ENCODE data around the gene CTDSP1. TPM values are rescaled to one million over a fixed set of nuclear protein-coding genes. Genes with fewer than 3 reads are reported as not detected.

Gene CTDSP1
- polyA plus RNA-seq, 1 donor from 2014 or later, result 16.2 TPM

- H3K36me3 Mint-ChIP-seq, result no peaks in the 10 kb centered on the region
- peaks cover 2% of the 10 kb centered on the region for H3K27me3 Mint-ChIP-seq
- peaks cover 16 to 21% (median 19%) of the 10 kb centered on the region in 3 donors for H3K4me1 Mint-ChIP-seq
- no peaks in the 10 kb centered on the region for H3K9me3 Mint-ChIP-seq
- H3K4me3 Mint-ChIP-seq, result peak overlapping the region in 2 of 4 donors; percentile 55 to 71
- no peak overlapping the region for H3K27ac Mint-ChIP-seq
Measured at GRCh38 chr2:218392459-218392858, 7.2 kb upstream of the CTDSP1 start.

- peaks cover 18 to 25% (median 20%) of the 10 kb centered on the region in 3 donors for H3K4me1 Mint-ChIP-seq
- H3K4me3 Mint-ChIP-seq, result peak overlapping the region in 1 of 4 donors; percentile 55
- no peaks in the 10 kb centered on the region for H3K9me3 Mint-ChIP-seq
- H3K36me3 Mint-ChIP-seq, result no peaks in the 10 kb centered on the region
- peak overlapping the region in 1 of 3 donors; percentile 100 for H3K27ac Mint-ChIP-seq
- peaks cover 2% of the 10 kb centered on the region for H3K27me3 Mint-ChIP-seq
Measured at GRCh38 chr2:218392891-218393462, 6.7 kb upstream of the CTDSP1 start.

GRCh38 chr2:218393750-218394290 lies 5.8 kb upstream of the CTDSP1 start:
- Mint-ChIP-seq H3K9me3 (no peaks in the 10 kb centered on the region), H3K27ac (peak overlapping the region in 1 of 3 donors; percentile 100), H3K4me1 (peaks cover 18 to 26% (median 20%) of the 10 kb centered on the region in 3 donors)

GRCh38 chr2:218394298-218395089 lies 5.2 kb upstream of the CTDSP1 start:
- H3K9me3 Mint-ChIP-seq, result no peaks in the 10 kb centered on the region
- H3K4me1 Mint-ChIP-seq, result peaks cover 18 to 26% (median 20%) of the 10 kb centered on the region in 3 donors
- peak overlapping the region in 2 of 3 donors; percentile 82 to 100 for H3K27ac Mint-ChIP-seq
- peak overlapping the region in 3 of 4 donors; percentile 26 to 81 (median 57) for H3K4me3 Mint-ChIP-seq
- no peaks in the 10 kb centered on the region for H3K36me3 Mint-ChIP-seq
- peaks cover 2% of the 10 kb centered on the region for H3K27me3 Mint-ChIP-seq

More at GRCh38 chr2:218393750-218394290, 5.8 kb upstream of the CTDSP1 start:
- H3K4me3 Mint-ChIP-seq, result peak overlapping the region in 2 of 4 donors; percentile 26 to 58
- H3K27me3 Mint-ChIP-seq, result peaks cover 2% of the 10 kb centered on the region
- H3K36me3 Mint-ChIP-seq, result no peaks in the 10 kb centered on the region

- no peaks in the 10 kb centered on the region for H3K27me3 Mint-ChIP-seq
- H3K4me3 Mint-ChIP-seq, result peak overlapping the region in 3 of 4 donors; percentile 11 to 81 (median 57)
- H3K4me1 Mint-ChIP-seq, result peaks cover 18 to 26% (median 20%) of the 10 kb centered on the region in 3 donors
- H3K9me3 Mint-ChIP-seq, result no peaks in the 10 kb centered on the region
- H3K27ac Mint-ChIP-seq, result peak overlapping the region in 2 of 3 donors; percentile 82 to 100
- no peaks in the 10 kb centered on the region for H3K36me3 Mint-ChIP-seq
Measured at GRCh38 chr2:218395090-218395444, 4.6 kb upstream of the CTDSP1 start.

- Mint-ChIP-seq H3K4me3 (peak overlapping the region; percentile 94 to 100 (median 100)), H3K27me3 (no peaks in the 10 kb centered on the region), H3K27ac (peak overlapping the region; percentile 96 to 100 (median 99)), H3K9me3 (no peaks in the 10 kb centered on the region), H3K36me3 (no peaks in the 10 kb centered on the region), H3K4me1 (peaks cover 18 to 26% (median 20%) of the 10 kb centered on the region in 3 donors)
Measured at GRCh38 chr2:218395456-218395825, 4.2 kb upstream of the CTDSP1 start.

- Mint-ChIP-seq H3K36me3 (no peaks in the 10 kb centered on the region), H3K27me3 (no peaks in the 10 kb centered on the region), H3K27ac (peak overlapping the region; percentile 96 to 100 (median 99))
Measured at GRCh38 chr2:218395826-218396687, 3.6 kb upstream of the CTDSP1 start.

GRCh38 chr2:218396688-218397462 lies 2.8 kb upstream of the CTDSP1 start:
- Mint-ChIP-seq H3K4me3 (peak overlapping the region; percentile 94 to 100 (median 100)), H3K27me3 (no peaks in the 10 kb centered on the region), H3K9me3 (no peaks in the 10 kb centered on the region), H3K27ac (peak overlapping the region; percentile 96 to 100 (median 99)), H3K36me3 (no peaks in the 10 kb centered on the region), H3K4me1 (peaks cover 20 to 26% (median 24%) of the 10 kb centered on the region in 3 donors)

More at GRCh38 chr2:218395826-218396687, 3.6 kb upstream of the CTDSP1 start:
- H3K9me3 Mint-ChIP-seq, result no peaks in the 10 kb centered on the region
- H3K4me1 Mint-ChIP-seq, result peaks cover 18 to 26% (median 20%) of the 10 kb centered on the region in 3 donors
- peak overlapping the region; percentile 94 to 100 (median 100) for H3K4me3 Mint-ChIP-seq

GRCh38 chr2:218397463-218397819 lies 2.2 kb upstream of the CTDSP1 start:
- peaks cover 20 to 26% (median 24%) of the 10 kb centered on the region in 3 donors for H3K4me1 Mint-ChIP-seq

GRCh38 chr2:218397820-218398436 lies 1.7 kb upstream of the CTDSP1 start:
- Mint-ChIP-seq H3K4me1 (peaks cover 20 to 26% (median 24%) of the 10 kb centered on the region in 3 donors), H3K27me3 (no peaks in the 10 kb centered on the region), H3K27ac (peak overlapping the region; percentile 96 to 100 (median 99)), H3K4me3 (peak overlapping the region; percentile 94 to 100 (median 100)), H3K9me3 (no peaks in the 10 kb centered on the region), H3K36me3 (no peaks in the 10 kb centered on the region)

More at GRCh38 chr2:218397463-218397819, 2.2 kb upstream of the CTDSP1 start:
- H3K36me3 Mint-ChIP-seq, result no peaks in the 10 kb centered on the region
- H3K4me3 Mint-ChIP-seq, result peak overlapping the region; percentile 94 to 100 (median 100)
- H3K9me3 Mint-ChIP-seq, result no peaks in the 10 kb centered on the region
- no peaks in the 10 kb centered on the region for H3K27me3 Mint-ChIP-seq
- H3K27ac Mint-ChIP-seq, result peak overlapping the region; percentile 96 to 100 (median 99)

- Mint-ChIP-seq H3K4me1 (peaks cover 22 to 31% (median 26%) of the 10 kb centered on the region in 3 donors), H3K27ac (peak overlapping the region; percentile 96 to 100 (median 99)), H3K36me3 (no peaks in the 10 kb centered on the region), H3K4me3 (peak overlapping the region; percentile 94 to 100 (median 100)), H3K27me3 (no peaks in the 10 kb centered on the region), H3K9me3 (no peaks in the 10 kb centered on the region)
Measured at GRCh38 chr2:218398437-218399390, 954 bp upstream of the CTDSP1 start.

GRCh38 chr2:218400167-218400929 lies 680 bp downstream of the CTDSP1 start:
- Mint-ChIP-seq H3K9me3 (no peaks in the 10 kb centered on the region), H3K36me3 (no peaks in the 10 kb centered on the region), H3K27me3 (no peaks in the 10 kb centered on the region), H3K4me1 (peaks cover 20 to 36% (median 33%) of the 10 kb centered on the region in 3 donors), H3K4me3 (peak overlapping the region; percentile 92 to 100 (median 96)), H3K27ac (peak overlapping the region; percentile 83 to 100 (median 95))
